GM12865 (cell line): ENCODE results near the gene CAPN2.
"Not testable (repeated sequence)": the region's sequence is repeated elsewhere in the genome, so short reads cannot be mapped to it uniquely, and the experiment has no call there.

ENCODE experiments used
- DNase-seq: peaks from one replicate; pipeline ENCODE4 v3.0.0; 2010; ENCODE audit warnings: low read depth
- H3K4me3 ChIP-seq: 2 replicates; pipeline ENCODE4 v1.5.1; 2011; ENCODE audit warnings: mild to moderate bottlenecking, low read depth, low read length, control low read depth
- TF ChIP-seq, protein P1 (sequence below): IDR thresholded peaks from 2 replicates; pipeline ENCODE4 v1.5.1; 2011; ENCODE audit warnings: low read length, control low read depth, low read depth, inconsistent platforms; ENCODE audit not compliant: insufficient read depth; ENCODE audit errors: missing control alignments

The CAPN2 gene

DNA sequence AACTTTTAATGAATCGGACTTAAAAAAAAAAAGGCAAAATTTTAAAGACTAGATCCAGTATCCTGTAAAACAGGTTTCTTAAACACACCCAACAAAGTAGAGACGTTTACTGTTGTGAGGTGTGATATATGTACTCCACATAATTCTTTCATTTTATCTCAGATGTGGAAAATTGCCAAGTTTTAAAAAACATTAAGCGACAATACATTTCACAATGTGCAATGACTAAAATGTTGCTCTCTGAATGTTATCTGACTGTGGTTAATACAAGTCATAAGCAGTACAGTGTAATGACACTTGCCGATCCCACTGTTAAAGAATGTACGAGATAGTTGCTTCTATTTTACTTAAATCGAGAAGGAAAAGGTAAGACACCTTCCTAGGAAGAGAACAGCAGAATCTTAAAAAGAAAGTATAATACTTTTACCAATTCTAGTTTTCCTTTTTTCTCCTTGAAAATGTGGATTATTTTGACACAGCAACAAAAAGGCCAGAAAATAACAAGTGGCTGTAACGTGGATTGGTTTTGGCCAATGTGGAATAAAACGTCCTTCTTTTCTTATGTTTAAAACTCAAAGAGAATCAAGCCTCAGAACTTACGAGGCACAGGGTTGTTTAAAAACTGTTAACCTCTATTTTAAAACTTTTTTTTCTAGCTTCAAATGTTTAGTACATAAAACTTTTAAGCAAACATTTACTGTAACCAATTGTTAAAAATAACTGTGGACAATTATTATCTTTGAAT, 82.0 kb downstream of the CAPN2 start:
- no peak overlapping the region for H3K4me3 ChIP-seq
- DNase-seq = no peak
- TF ChIP-seq, protein P1, sequence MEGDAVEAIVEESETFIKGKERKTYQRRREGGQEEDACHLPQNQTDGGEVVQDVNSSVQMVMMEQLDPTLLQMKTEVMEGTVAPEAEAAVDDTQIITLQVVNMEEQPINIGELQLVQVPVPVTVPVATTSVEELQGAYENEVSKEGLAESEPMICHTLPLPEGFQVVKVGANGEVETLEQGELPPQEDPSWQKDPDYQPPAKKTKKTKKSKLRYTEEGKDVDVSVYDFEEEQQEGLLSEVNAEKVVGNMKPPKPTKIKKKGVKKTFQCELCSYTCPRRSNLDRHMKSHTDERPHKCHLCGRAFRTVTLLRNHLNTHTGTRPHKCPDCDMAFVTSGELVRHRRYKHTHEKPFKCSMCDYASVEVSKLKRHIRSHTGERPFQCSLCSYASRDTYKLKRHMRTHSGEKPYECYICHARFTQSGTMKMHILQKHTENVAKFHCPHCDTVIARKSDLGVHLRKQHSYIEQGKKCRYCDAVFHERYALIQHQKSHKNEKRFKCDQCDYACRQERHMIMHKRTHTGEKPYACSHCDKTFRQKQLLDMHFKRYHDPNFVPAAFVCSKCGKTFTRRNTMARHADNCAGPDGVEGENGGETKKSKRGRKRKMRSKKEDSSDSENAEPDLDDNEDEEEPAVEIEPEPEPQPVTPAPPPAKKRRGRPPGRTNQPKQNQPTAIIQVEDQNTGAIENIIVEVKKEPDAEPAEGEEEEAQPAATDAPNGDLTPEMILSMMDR = no peak

DNA sequence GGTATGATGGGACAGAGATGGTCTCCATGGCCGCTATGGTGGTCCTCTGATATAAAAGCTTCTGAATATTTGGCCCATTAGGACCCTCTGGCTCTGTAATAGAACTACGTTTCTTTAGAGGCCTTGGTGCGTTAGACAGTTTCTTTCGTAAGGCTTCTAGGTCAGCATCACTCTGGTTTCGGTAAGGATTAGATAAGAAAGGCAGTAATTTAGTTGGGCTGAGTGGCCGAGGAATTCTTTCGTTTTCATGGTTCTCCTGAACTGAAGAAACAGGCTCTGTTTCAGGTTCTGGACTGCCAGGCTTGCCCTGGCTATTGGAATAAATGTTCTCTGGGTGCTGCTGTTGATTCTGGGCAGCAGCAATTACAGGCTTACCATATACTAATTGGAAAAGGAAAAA, 83.9 kb downstream of the CAPN2 start:
- TF ChIP-seq, protein P1 = no peak
- no peak for DNase-seq
- H3K4me3 ChIP-seq = no peak overlapping the region

DNA sequence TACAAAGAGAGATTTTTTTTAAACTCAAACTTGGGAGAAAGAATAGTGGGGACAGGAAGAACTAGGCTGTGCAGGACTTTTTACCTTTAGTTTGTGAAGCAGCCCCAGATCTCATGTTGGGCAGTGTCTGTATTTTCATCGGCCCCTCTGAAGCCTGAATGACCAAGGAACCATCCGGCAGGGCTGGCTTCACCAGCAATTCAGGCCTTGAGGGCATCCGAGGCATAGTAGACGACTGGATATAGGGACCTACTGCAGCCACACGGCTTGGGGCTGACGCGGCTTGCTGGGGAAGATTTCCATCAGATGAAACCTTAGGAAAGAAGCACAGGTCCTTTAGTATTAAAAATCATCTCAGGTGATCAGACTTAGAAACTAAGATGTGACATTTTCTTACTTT, 89.7 kb downstream of the CAPN2 start:
- DNase-seq = no peak
- TF ChIP-seq, protein P1 = no peak
- no peak overlapping the region for H3K4me3 ChIP-seq

DNA sequence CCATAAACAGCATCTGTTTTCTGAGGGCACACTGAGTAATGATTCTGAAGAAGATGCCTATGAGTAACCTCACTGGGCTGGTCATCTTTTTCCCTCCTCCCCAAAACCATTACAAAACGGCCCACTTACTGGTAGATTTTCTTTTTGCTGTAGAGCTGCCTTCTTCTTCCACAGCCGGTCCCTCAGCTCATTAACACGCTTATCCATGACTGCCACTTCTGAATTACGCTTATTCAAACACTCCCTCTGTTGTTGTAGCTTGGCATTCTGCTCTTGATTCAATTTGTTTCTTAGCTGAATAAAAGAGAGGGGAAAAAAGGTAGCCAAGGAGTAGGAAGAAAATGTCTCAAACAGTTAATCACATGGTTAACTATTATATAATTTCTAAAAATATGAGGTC, 90.3 kb downstream of the CAPN2 start:
- no peak for DNase-seq
- no peak overlapping the region for H3K4me3 ChIP-seq
- TF ChIP-seq, protein P1 = no peak

DNA sequence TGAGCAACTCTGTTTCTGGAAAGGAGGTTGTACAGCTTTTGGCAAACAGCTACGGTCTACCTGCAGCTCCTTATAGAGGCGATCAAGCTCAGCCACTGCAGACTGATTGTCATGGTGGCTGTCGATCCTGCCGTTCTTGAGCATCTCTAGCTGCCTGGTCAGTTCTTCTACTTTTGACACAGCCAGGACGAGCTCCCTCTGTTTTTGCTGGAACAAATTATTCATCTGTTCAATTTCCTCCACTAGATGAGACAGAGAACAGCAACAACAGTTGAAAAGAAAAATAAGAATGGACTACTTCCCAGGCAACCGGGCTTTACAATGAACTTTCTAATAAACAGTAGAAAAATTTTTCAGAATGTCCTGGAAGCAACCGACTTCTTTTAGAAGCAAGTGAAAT, 90.9 kb downstream of the CAPN2 start:
- DNase-seq = no peak
- TF ChIP-seq, protein P1 = no peak
- no peak overlapping the region for H3K4me3 ChIP-seq

DNA sequence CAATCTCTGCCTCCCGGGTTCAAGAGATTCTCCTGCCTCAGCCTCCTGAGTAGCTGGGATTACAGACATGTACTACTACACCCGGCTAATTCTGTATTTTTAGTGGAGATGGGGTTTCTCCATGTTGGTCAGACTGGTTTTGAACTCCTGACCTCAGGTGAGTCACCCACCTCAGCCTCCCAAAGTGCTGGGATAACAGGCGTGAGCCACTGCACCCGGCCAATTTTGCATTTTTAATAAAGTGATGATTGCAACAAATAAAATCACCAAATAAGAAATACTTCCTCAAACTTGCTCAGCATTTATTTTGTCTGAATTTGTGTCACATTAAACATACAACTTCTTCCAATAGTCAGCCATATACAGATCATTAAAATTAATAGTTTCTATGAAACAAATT, 97.6 kb downstream of the CAPN2 start:
- DNase-seq, H3K4me3 ChIP-seq: not testable (repeated sequence)

DNA sequence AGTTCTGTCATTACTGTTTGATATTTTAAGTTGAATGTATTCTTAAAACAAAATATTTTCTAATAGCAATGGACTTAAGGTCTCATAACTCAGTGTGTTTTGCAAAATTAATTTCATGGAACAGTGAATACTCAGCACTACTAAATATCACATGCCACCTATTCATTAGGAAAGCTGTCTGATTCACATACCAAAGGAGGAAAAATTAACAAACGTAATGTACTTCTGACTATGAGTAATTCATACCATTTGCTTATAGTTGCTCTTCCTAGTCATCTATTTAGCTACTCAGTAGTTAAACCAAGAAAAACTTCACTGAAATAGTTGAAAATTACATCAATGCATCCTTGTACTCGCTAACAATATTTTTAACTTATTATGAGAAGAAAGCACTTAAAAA, 98.2 kb downstream of the CAPN2 start:
- TF ChIP-seq, protein P1 = no peak
- H3K4me3 ChIP-seq = no peak overlapping the region
- DNase-seq = no peak
